ENCODE measurements around the gene RGS3.
"Not testable (repeated sequence)": the region's sequence is repeated elsewhere in the genome, so short reads cannot be mapped to it uniquely, and the experiment has no call there.

The RGS3 gene
- total RNA-seq, result 17.4 to 38.0 (median 27.6) reads per million in 4 donors

GRCh38 chr9:113463418-113464285, at the start of gene RGS3:
TSS of gene RGS3 (plus strand) at chr9:113463727. CDS start at chr9:113463803, 76 bp downstream.
- DNase-seq, result no peak

GRCh38 chr9:113416149-113416721, 47.3 kb upstream of the RGS3 start:
- DNase-seq, result no peak

- DNase-seq, result no peak
Observed at GRCh38 chr9:113417370-113417769, 46.2 kb upstream of the RGS3 start.

DNA sequence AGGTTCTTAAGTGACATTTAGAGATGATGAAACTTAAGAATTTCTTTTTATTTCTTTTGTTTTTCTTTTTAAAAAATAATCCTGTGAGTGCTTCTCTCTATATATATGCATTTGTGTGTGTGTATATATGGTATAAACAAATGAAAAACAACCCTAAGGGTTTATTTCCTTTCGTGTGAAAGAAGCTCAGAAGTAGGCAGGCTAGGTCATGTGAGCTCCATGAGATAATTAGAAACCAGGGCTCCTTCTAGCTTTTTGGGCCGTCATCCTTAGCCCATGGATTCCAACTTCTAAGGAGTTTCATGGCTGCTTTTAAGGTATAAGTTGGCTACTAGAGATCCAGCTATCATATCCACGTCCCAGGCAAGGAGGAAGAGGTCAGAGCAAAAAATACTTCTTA, 41.8 kb upstream of the RGS3 start:
- DNase-seq, result no peak

DNA sequence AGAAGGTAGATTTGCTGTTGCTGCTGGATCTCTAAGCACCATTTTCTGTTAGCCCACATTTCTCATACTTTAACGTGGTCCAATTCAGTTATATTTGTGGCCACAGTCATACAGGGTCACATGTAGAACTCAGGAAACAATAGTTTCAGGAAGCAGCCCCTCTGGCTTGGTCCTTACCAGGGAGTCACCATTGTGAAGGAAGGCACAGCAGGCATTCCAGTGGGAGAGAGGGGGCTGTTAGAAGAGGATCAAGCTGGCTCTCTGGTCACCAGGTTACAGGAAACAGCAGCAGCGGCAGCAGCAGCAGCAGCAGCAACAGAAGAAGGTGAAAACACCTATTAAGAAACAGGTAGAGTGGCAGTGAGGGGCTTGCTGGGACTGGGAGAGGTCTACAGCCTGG, 38.5 kb upstream of the RGS3 start:
- DNase-seq, result no peak

GRCh38 chr9:113426701-113427100, 36.8 kb upstream of the RGS3 start:
- DNase-seq, result no peak

GRCh38 chr9:113427629-113428028, 35.9 kb upstream of the RGS3 start:
- no peak for DNase-seq

DNA sequence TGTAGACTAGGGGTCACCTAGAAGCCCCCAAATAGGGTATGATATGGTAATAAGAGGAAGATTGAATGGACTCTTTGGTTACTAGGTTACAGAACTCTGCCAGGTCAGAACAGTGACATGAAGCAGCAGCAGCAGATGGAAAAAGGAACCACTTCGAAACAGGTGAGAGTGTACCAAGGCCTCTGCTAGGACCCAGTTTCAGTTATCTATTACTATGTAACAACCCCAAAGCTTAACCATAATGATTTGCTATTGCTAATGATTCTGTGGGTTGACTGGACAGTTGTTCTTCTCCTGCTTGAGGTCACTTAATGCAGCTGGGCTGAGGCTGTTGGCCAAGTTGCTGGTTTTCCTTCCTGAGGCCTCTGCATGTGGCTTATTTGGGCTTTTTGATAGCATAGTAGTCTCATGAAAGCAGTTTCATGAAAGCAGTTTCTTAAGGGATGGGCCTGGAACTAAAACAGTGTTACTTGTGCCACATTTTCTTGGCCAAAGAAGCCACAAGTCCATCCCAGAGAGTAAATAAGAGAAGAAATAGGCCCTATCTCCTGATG, 35.4 kb upstream of the RGS3 start:
- DNase-seq, result no peak

- DNase-seq, result no peak
Observed at GRCh38 chr9:113431191-113431590, 32.3 kb upstream of the RGS3 start.

DNA sequence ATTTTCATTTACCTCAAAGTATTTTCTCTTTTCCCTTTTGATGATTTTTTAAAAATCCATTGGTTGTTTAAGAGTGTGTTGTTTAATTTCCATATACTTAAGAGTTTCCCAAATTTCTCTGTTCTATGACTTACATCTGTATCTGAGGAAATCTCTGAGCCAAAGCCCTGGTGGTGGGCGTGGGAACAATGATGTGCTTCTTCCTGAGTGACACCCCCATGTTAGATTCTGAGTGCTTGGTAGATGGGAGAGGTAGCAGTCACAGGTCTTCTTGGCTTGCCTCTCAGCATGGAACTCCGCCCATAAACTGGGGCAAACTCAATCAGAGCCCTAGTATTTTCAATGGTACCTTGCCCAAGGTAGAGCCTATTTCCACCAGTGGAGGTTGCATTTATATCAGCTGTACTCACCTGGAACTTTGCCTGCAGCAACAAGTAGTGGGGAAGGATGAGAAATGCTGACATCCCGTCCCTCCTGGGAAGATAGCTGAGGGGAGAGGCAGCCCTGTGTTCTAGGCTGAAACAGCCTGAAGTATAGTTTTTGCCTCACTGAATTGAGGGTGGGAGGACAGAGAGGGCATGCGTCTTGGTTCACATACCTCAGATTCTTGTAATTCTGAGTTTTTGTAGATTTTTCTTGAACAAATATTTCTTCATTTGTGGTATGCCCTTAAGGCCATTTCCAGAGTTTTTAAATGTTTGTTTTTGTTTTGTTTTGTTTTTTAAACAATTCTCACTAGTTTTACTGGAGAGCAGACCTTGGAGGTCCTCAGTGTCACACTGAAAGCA, 26.6 kb upstream of the RGS3 start:
- DNase-seq, result no peak

DNA sequence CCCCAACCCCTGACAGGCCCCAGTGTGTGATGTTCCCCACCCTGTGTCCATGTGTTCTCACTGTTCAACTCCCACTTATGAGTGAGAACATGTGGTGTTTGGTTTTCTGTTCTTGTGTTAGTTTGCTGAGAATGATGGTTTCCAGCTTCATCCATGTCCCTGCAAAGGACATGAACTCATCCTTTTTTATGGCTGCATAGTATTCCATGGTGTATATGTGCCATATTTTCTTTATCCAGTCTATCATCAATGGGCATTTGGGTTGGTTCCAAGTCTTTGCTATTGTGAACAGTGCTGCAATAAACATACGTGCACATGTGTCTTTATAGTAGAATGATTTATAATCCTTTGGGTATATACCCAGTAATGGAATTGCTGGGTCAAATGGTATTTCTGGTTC, 25.8 kb upstream of the RGS3 start:
- DNase-seq, result not testable (repeated sequence)

DNA sequence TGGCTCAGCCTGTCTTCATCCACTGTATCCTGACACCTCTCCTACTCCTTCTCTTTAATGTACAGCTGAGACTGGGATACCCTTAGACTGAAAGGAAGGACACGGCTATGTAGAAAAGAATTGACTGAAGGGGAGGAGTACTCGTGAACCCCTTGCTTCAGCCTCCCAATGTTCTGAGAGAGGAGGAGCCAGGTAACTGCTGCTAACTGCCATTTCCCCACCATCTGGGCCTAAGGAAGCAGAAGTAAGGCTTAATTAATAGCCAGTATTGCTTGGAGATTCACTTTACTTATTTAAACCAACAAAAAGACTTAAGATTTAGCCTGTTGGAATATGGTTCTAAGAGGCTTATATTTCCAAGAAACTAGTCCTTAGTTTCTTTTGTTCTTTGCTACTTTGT, 18.8 kb upstream of the RGS3 start:
- no peak for DNase-seq

DNA sequence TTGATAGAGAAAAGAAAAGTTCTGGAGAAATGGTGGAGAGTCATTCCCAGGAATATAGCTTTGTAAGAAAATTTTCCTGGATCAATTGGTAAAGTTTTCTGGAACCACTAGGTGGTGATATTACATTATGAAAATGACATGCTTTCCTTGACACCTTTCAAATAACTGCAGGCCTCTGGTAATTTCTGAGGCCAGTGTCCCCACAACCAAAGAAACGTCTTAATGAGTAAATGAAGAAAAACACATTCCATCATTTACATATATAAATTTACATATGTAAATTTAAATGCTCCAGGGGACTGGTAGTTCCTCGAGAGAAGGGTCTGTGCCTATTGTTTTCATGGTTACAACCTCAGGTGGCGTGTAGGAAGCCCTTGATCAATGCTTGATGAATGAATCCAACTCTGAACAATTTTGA, 17.2 kb upstream of the RGS3 start:
- peak in 1 of 5 donors; percentile 17 for DNase-seq

GRCh38 chr9:113449376-113449775, 14.2 kb upstream of the RGS3 start:
- no peak for DNase-seq

DNA sequence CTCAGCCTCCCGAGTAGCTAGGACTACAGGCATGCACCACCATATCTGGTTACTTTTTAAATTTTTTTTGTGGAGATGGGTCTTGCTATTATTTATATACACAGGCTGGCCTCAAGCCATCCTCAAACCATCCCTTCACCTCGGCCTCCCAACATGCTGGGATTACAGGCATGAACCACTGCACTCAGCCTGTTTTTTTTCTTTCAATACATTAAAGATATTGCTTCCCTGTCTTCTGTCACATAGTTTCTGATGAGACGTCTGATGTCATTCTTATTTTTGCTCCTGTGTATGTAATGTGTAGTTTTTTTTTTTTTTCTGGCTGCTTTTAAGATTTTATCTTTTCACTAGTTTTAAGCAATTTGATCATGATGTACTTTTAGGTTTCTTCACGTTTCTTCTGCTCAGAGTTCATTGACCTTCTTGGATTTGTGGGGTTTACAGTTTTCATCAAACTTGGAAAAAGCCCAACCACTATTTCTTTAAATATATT, 11.4 kb upstream of the RGS3 start:
- DNase-seq, result no peak

DNA sequence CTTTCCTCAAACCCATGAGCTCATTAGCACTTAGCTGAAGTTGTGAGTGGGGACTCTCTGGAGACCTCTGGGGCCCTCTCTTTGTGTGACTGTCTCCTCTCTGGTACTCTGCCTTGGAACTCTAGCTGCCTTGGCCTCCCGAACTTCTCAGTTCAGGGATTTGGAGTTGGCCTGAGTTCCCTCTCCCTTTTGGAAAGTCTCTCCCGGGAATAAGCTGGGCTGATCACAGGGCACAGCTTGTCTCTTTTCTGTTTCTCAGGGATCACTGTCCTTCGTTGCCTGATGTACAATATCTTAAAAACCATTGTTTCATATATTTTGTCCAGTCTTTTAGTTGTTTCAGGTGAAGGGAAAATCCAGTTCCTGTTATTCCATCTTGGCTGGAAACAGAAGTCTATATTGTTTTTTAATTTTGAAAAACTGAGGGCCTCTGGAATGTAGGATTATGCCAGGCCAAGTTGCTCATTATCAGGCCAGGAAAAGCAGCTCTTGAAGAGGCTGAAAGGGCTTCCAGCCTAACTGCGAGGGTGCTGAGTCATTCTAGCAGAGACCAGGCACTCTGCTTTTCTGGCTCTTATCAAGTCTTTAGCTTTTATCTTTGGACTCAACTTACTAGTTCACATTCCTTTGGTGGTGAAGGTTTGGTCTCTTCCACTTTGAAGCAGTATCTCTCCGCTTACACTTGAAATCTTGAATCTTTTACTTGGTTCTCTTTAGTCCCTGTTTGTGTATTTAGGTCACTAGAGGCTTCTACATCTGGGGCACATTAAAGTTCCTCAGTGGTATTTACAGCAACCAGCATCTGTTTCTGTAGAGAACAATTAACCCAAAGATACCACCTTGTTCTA, 8.4 kb upstream of the RGS3 start:
- DNase-seq, result peak in 1 of 5 donors; percentile 23

DNA sequence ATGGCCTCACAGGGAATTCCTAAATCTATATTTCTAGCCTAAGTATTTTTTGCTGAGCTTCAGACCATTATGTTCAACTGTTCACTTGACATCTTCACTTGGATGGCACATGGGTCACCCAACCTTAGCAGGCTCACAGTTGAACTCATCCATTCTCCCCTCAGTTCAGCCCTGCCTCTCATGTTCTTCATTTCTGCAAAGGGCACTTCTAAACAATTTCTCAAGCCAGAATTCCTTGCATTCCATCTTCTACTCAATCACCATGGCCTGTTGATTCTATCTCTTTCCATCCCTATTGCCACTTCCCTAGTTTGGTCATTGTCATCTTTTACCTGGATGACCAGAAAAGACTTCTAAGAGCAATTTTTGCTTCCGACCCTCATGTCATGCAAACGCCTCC, 7.3 kb upstream of the RGS3 start:
- DNase-seq, result no peak

DNA sequence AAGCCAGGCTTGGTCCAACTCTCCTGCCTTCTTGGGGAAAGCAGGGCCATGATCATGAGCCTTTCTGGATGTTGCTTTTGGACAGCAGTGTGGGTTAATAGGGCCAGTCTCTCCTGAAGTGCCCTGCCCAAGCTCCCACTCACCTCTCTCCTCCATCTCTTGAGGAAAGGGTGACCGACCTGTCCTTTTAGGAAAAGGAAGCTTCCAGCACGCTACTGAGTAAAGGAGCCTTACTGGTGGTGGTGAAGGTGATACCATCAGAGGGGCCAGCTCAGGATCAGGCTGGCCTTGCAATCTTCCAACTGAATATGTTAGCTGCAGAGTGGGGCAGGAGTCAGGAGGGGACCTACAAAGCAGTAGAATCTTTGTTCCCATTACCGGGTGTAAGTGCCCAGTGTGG, 2.2 kb upstream of the RGS3 start:
- no peak for DNase-seq

- DNase-seq, result no peak
Observed at GRCh38 chr9:113461943-113462342, 1.6 kb upstream of the RGS3 start.

DNA sequence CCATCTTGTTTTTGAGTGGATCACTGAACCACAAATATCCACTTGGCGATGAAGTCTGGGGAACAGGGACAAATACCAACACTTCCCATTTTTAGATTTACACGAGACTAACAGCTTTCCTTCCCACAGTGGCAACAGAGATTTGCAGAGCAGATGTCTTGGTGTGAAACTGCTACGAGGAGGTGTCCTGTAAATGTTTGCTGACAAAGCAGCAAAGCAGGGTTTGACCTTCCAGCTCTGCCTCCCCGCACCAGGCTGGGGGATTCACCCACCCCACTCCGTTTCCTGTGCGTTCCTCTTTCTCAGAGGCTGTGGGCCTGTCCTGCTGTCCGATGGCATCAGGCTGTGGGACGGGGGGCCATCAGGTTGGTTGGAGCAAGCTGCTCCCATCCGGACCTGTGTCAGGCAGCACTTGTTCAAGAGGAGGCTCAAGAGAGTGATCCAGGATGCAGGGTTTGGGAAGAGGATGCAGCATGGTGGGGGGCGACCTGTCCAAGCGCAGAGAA, 693 bp upstream of the RGS3 start:
- DNase-seq, result no peak

DNA sequence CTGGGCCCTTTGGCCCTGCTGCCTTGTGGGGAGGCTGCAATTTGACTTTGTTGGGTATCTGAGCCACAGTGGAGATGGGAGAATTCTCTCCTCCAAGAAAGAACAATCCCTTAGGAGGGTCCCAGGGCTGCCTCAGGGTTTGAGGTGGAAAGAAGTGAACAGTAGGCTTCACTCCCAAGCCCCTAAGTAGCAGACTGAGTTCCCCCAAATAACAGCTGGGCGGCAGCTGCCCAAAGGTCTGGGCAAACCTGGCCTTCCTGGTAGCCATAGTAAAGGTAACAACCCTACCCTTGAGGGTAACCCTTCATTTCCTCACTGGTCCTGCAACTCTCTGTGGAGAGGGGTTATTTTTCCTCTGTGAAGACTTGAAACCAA, 746 bp downstream of the RGS3 start:
- DNase-seq, result no peak

- no peak for DNase-seq
Observed at GRCh38 chr9:113465599-113466140, 2.1 kb downstream of the RGS3 start.

Measured in T-helper 1 cell (primary cell).